Duodenal mucosa (tissue), 2 donors: ENCODE results near the gene ACP2.

Source experiments
- H3K27ac ChIP-seq: one replicate; pipeline ENCODE4 v1.7.0; 2013; ENCODE audit warnings: low read depth, low read length
- H3K27me3 ChIP-seq, 2 donors: one replicate each; pipeline ENCODE4 v1.7.0; 2013; ENCODE audit warnings: low read length in 2 of 2, control low read depth in 1 of 2; ENCODE audit not compliant: insufficient read depth in 2 of 2, control insufficient read depth in 1 of 2
- H3K36me3 ChIP-seq, 2 donors: one replicate each; pipeline ENCODE4 v1.7.0; 2013; ENCODE audit warnings: low read length in 2 of 2, control low read depth in 1 of 2; ENCODE audit not compliant: insufficient read depth in 2 of 2, control insufficient read depth in 1 of 2
- H3K4me1 ChIP-seq, 2 donors: one replicate each; pipeline ENCODE4 v1.7.0; 2013; ENCODE audit warnings: low read length in 2 of 2, control low read depth in 1 of 2; ENCODE audit not compliant: insufficient read depth in 2 of 2, control insufficient read depth in 1 of 2
- H3K4me3 ChIP-seq, 2 donors: one replicate each; pipeline ENCODE4 v1.7.0; 2013; ENCODE audit warnings: low read length in 2 of 2, low read depth in 1 of 2
- H3K9ac ChIP-seq, 2 donors: one replicate each; pipeline ENCODE4 v1.7.0; 2013; ENCODE audit warnings: low read length in 2 of 2, low read depth in 1 of 2
- H3K9me3 ChIP-seq, 2 donors: one replicate each; pipeline ENCODE4 v1.7.0; 2013; ENCODE audit warnings: low read length in 2 of 2, control low read depth in 1 of 2; ENCODE audit not compliant: control insufficient read depth in 1 of 2

Gene ACP2

DNA sequence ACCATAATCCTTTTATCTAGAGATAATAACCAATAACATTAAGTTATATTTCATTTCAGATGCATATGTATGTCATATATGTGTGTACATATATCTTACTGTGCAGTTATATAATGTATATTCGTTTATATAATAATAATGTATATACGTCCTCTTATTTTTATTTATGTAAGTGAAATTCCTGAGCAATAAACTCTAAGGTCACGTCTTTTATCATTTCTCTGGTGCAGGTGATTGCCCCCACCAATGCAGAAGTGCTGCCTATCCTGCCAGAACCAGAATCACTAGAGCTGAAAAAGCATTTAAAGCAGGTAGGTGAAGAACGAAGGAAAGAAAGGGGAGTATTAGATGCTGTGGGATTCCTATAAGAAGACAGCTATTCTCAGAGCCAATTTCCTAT, 30.2 kb upstream of the ACP2 start:
- no peak overlapping the region for H3K9ac ChIP-seq
- H3K4me3 ChIP-seq: no peak overlapping the region
- no peaks in the 10 kb centered on the region for H3K4me1 ChIP-seq
- H3K9me3 ChIP-seq: no peaks in the 10 kb centered on the region
- no peak overlapping the region for H3K27ac ChIP-seq
- no peaks in the 10 kb centered on the region for H3K27me3 ChIP-seq
- H3K36me3 ChIP-seq: peaks cover 48 to 87% of the 10 kb centered on the region in 2 donors

GRCh38 chr11:47278058-47278457, 29.4 kb upstream of the ACP2 start:
- Histone ChIP-seq H3K27me3 (no peaks in the 10 kb centered on the region), H3K27ac (no peak overlapping the region), H3K4me1 (no peaks in the 10 kb centered on the region), H3K4me3 (no peak overlapping the region), H3K9ac (no peak overlapping the region), H3K9me3 (no peaks in the 10 kb centered on the region), H3K36me3 (peaks cover 47 to 82% of the 10 kb centered on the region in 2 donors)

DNA sequence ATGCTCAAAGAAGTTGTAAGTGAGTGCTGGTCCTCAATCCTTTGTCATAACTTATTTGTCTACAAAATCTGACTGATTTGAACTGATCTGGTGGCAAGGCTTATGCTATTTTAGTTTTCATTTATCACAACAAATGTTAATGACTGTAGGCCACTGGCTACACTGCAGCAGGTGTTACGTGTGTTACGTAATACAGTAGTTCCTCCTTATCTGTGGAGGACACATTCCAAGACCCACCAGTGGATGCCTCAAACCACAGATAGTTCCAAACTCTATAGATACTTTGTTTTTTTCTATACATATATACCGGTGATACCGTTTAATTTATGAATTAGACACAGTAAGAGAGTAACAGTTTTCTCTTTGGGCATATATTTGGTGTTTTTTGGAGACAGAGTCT, 28.3 kb upstream of the ACP2 start:
- H3K4me3 ChIP-seq: no peak overlapping the region
- no peak overlapping the region for H3K27ac ChIP-seq
- H3K9ac ChIP-seq: no peak overlapping the region
- no peaks in the 10 kb centered on the region for H3K9me3 ChIP-seq
- H3K36me3 ChIP-seq: peaks cover 38 to 72% of the 10 kb centered on the region in 2 donors
- H3K27me3 ChIP-seq: no peaks in the 10 kb centered on the region
- peaks cover 9 to 11% of the 10 kb centered on the region in 2 donors for H3K4me1 ChIP-seq

- Histone ChIP-seq H3K9me3 (no peaks in the 10 kb centered on the region), H3K27ac (no peak overlapping the region), H3K36me3 (peaks cover 34 to 54% of the 10 kb centered on the region in 2 donors), H3K9ac (no peak overlapping the region), H3K4me1 (peaks cover 24 to 25% of the 10 kb centered on the region in 2 donors), H3K27me3 (no peaks in the 10 kb centered on the region), H3K4me3 (no peak overlapping the region)
Measured at GRCh38 chr11:47274495-47275235, 26.1 kb upstream of the ACP2 start.

- Histone ChIP-seq H3K36me3 (peaks cover 21 to 35% of the 10 kb centered on the region in 2 donors), H3K9ac (no peak overlapping the region), H3K27ac (no peak overlapping the region), H3K9me3 (no peaks in the 10 kb centered on the region), H3K4me3 (no peak overlapping the region), H3K4me1 (peaks cover 38 to 40% of the 10 kb centered on the region in 2 donors), H3K27me3 (no peaks in the 10 kb centered on the region)
Measured at GRCh38 chr11:47272706-47273105, 24.1 kb upstream of the ACP2 start.

DNA sequence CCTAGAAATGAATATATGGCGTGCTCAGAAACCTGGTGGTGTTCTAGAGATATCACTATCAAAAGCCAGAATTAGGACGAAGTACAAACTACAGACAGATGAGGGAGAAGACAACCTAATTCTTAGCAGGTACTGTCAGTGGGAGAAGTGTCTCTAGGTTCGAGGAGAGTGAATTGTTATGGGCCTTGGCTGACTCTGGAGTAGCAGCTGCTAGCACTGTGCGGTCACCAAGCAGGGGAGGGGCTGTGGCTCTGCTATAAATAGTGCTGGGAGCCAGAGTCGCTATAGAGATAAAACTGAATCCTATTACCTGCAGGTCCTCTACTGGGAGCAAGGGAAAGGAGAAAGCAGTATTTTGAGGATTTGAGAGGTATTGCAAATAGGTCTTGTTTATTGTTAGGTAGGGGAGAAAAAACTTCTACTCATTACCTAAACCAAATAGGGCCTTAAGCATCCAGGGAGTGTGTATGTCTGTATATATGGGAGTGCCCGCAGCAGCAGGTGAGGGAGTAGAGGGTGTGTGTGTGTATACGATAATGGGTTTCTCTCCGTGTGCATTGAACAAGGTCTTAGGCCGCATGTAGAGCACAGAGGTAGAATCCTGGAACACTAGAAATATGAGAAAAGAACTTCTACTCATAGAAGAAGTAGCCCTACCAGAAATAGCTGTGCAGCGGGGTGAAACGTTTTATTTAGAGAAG, 23.5 kb upstream of the ACP2 start:
- Histone ChIP-seq H3K4me3 (peak overlapping the region; percentile 5 to 32), H3K36me3 (peaks cover 20 to 31% of the 10 kb centered on the region in 2 donors), H3K27me3 (no peaks in the 10 kb centered on the region), H3K9ac (peak overlapping the region in 1 of 2 donors; percentile 35), H3K27ac (no peak overlapping the region), H3K9me3 (no peaks in the 10 kb centered on the region), H3K4me1 (peaks cover 38 to 40% of the 10 kb centered on the region in 2 donors)

GRCh38 chr11:47271328-47271727, 22.7 kb upstream of the ACP2 start:
- H3K4me1 ChIP-seq: peaks cover 38 to 40% of the 10 kb centered on the region in 2 donors
- H3K36me3 ChIP-seq: peaks cover 13 to 23% of the 10 kb centered on the region in 2 donors
- H3K9ac ChIP-seq: peak overlapping the region in 1 of 2 donors; percentile 52
- H3K27ac ChIP-seq: no peak overlapping the region
- peak overlapping the region; percentile 79 for H3K4me3 ChIP-seq
- no peaks in the 10 kb centered on the region for H3K9me3 ChIP-seq
- H3K27me3 ChIP-seq: no peaks in the 10 kb centered on the region

DNA sequence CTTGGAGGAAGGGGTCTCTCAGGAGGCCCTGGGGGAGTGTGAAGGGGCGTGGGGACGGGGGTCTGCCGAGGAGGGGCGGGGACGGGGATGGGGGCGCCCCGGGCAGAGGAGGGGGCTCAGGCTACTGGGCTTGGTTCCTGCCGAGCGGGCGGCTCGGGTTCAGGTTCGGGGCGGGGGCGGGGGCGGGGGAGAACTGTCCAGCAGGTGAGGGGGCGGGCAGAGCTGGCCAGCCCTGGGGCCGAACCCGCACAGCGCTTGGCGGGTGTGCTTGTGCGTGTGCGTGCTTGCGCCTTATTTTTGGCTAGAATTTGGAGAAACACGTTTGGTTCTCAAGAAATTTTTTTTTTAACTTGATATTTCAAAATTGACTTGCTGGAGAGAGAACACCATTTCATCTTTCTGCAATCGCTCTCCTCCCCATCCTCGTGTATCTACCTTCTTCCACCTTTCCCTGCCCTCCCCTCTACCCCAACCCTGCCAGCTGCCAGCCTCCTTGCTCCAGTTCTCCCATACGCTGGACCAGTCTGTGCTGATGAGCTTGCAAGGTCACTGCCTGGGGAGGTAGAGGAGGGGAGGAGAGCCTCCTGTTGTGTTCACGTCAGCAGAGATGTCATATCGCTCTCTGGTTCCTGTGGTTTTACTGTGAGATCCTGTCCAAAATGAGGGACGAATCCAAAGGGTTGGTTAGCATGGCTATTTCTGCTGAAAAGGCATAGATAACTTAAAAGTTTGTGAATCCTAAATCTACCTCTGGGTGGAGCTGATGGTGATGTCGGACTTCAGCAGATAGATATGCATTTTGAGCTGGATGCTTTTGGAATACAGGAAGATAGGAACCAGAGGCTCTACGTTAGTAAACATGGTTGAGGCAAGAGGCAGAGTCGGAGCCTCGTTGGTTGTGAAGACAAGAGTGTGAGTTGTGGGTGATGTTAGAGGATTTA, 22.0 kb upstream of the ACP2 start:
- Histone ChIP-seq H3K4me3 (peak overlapping the region; percentile 79), H3K9ac (peak overlapping the region; percentile 48 to 52), H3K9me3 (no peaks in the 10 kb centered on the region), H3K36me3 (peaks cover 6 to 21% of the 10 kb centered on the region in 2 donors), H3K4me1 (peaks cover 38 to 40% of the 10 kb centered on the region in 2 donors), H3K27me3 (no peaks in the 10 kb centered on the region), H3K27ac (peak overlapping the region; percentile 95)

DNA sequence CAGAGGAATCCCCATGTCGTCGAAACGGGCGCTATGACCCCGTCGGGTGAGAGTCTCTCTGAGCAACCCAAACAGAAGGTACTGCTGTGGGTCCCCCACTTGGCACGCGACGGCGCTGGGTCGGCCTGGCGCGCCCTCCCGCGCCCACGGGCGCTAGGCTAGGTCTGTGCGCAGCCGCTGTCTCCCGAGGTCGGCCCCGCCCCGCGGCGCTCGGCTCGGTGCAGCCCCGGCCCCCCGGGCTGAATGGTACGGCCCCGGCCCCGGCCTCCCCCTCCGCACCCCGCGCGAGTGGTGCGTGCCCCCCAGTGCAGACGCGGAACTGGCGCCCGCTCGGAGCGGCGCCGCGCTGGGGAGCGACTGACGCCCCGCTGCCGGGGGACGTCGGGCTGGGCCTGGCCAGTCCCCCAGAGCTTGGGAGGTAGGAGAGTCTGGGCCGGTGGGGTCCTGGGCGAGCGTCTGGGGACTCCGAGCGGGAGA, 21.3 kb upstream of the ACP2 start, which contains the start of gene MADD:
MADD (plus strand) TSS at position 305 of the 477 bp plus-strand sequence.
- peak within 1 kb of the TSS; percentile 52 to 91 for H3K9ac ChIP-seq
- H3K4me1 ChIP-seq: peaks cover 40 to 44% of the 10 kb centered on the region in 2 donors
- peaks cover 2 to 13% of the 10 kb centered on the region in 2 donors for H3K36me3 ChIP-seq
- H3K4me3 ChIP-seq: peak within 1 kb of the TSS; percentile 79 to 85
- H3K9me3 ChIP-seq: no peaks in the 10 kb centered on the region
- no peaks in the 10 kb centered on the region for H3K27me3 ChIP-seq
- H3K27ac ChIP-seq: peak within 1 kb of the TSS; percentile 95
